Stomach (tissue), 9 donors: ENCODE data around the gene R3HCC1L. TPM values are rescaled to one million over a fixed set of nuclear protein-coding genes. Genes with fewer than 3 reads are reported as not detected.

Experiments
- DNase-seq, 2 donors: peaks; one replicate each; pipeline versions ENCODE4 v3.0.0 to v3.0.0-alpha.2; 2013 to 2019
- H3K27ac ChIP-seq, 5 donors: fragments of 200-600 bp in 4 of 5; sonication (generic) in 4 of 5; one replicate each; pipeline ENCODE4 v1.5.1; 2013 to 2019; ENCODE audit warnings: mild to moderate bottlenecking in 1 of 5, moderate library complexity in 1 of 5
- H3K27me3 ChIP-seq, 3 donors: fragments of 200-600 bp; sonication (generic); one replicate each; pipeline ENCODE4 v1.5.1; 2017 to 2019; ENCODE audit warnings: mixed run types in 1 of 3
- H3K36me3 ChIP-seq, 4 donors: fragments of 200-600 bp; sonication (generic); 1 replicate in 3 of 4; 2 replicates in 1 of 4; pipeline ENCODE4 v1.5.1; 2016 to 2019
- H3K4me1 ChIP-seq, 4 donors: fragments of 200-600 bp; sonication (generic); one replicate each; pipeline ENCODE4 v1.5.1; 2016 to 2019
- H3K4me3 ChIP-seq, 4 donors: fragments of 200-600 bp; sonication (generic) in 3 of 4; one replicate each; pipeline ENCODE4 v1.5.1; 2016 to 2019; ENCODE audit warnings: mild to moderate bottlenecking in 1 of 4
- H3K9me3 ChIP-seq, 4 donors: fragments of 200-600 bp; sonication (generic); one replicate each; pipeline ENCODE4 v1.5.1; 2016 to 2019
- CTCF ChIP-seq, 7 experiments: fragments of 450-650 bp in 4 of 7; fragments of 200-600 bp in 3 of 7; sonication (generic) in 3 of 7; IDR thresholded peaks; one replicate each; pipeline ENCODE4 v1.5.1; 2016 to 2019; ENCODE audit warnings: antibody characterized with exemption in 7 of 7, control low read depth in 2 of 7, mild to moderate bottlenecking in 1 of 7
- EP300 ChIP-seq: sonication (generic); formaldehyde crosslinking; IDR thresholded peaks from one replicate; pipeline ENCODE4 v1.6.1; 2017; ENCODE audit warnings: antibody characterized with exemption
- POLR2A ChIP-seq, 4 donors: fragments of 450-650 bp; IDR thresholded peaks; one replicate each; pipeline ENCODE4 v1.6.1; 2016; ENCODE audit warnings: antibody characterized with exemption in 4 of 4, control low read depth in 2 of 4, mild to moderate bottlenecking in 1 of 4, moderate library complexity in 1 of 4
- POLR2AphosphoS5 ChIP-seq, 3 donors: sonication (generic); formaldehyde crosslinking; IDR thresholded peaks; one replicate each; pipeline ENCODE4 v1.6.1; 2016; ENCODE audit warnings: antibody characterized with exemption in 3 of 3
- WGBS, 5 donors: extraction: QIAGEN DNeasy Blood & Tissue Kit in 3 of 5; methylation state at CpG; one replicate each; pipeline versions ENCODE4 v1.1.5 to v1.1.7; 2013 to 2018; 5-methylcytosine and 5-hydroxymethylcytosine counted together
- intact Hi-C: fragments of 100-400 bp; cut with DNase I; formaldehyde crosslinking; loops from one replicate; pipeline ENCODE4 v1.15.1; 2023; ENCODE audit warnings: low total_unique reads
- polyA plus RNA-seq, 3 donors: library from polyadenylated mRNA; stranded (reverse); fragments of 200-250 nt; gene quantifications; one replicate each; pipeline ENCODE4 v1.2.3, GENCODE V29; 2013
- total RNA-seq, 5 donors: library from RNA; depleted of rRNA; stranded (reverse); fragments of >200 nt; gene quantifications; one replicate each; pipeline versions ENCODE4 v1.1.0 to v1.2.3, GENCODE V29; 2014 to 2016
- donor health status: healthy with polysubstance abuse.
- donor health status: Bipolar disorder and iron deficiency.
- donor health status: healthy.

R3HCC1L gene
- total and polyA plus RNA-seq, 8 donors, result 7.3 to 97.6 (median 15.3) TPM

- intact Hi-C loops, result no loop called here
- Histone ChIP-seq H3K4me1 (peaks cover 20 to 32% (median 28%) of the 10 kb centered on the region in 4 donors), H3K9me3 (no peaks in the 10 kb centered on the region), H3K27me3 (peaks cover 0 to 29% (median 11%) of the 10 kb centered on the region in 3 donors), H3K4me3 (no peak overlapping the region), H3K27ac (no peak overlapping the region), H3K36me3 (no peaks in the 10 kb centered on the region)
- 59 to 83% (median 76%) methylated on average over 7 to 8 of the region's 8 CpGs for WGBS, 5 donors
- no peak for TF ChIP-seq POLR2A (IDR thresholded peaks at IDR 0.05)
- TF ChIP-seq POLR2AphosphoS5 (IDR thresholded peaks at IDR 0.05), result no peak
- no peak for TF ChIP-seq EP300
- no peak for TF ChIP-seq CTCF (IDR thresholded peaks at IDR 0.05)
- DNase-seq, result no peak
Measured at GRCh38 chr10:98272245-98272644, 137.8 kb downstream of the R3HCC1L start.

- DNase-seq, result no peak
- intact Hi-C loops, result no loop called here
- Histone ChIP-seq H3K27me3 (peaks cover 0 to 25% (median 7%) of the 10 kb centered on the region in 3 donors), H3K9me3 (no peaks in the 10 kb centered on the region), H3K27ac (no peak overlapping the region), H3K4me1 (peaks cover 16 to 28% (median 24%) of the 10 kb centered on the region in 4 donors), H3K36me3 (no peaks in the 10 kb centered on the region), H3K4me3 (no peak overlapping the region)
- TF ChIP-seq EP300 (no peak), POLR2A (IDR thresholded peaks at IDR 0.05) (no peak), POLR2AphosphoS5 (IDR thresholded peaks at IDR 0.05) (no peak), CTCF (IDR thresholded peaks at IDR 0.05) (no peak)
- WGBS, 5 donors, result 59 to 72% (median 67%) methylated on average over 10 of the region's 10 CpGs
Measured at GRCh38 chr10:98272656-98273055, 138.2 kb downstream of the R3HCC1L start.

- peaks cover 13 to 25% (median 21%) of the 10 kb centered on the region in 4 donors for H3K4me1 ChIP-seq
- no peak overlapping the region for H3K4me3 ChIP-seq
- TF ChIP-seq CTCF (IDR thresholded peaks at IDR 0.05) (no peak), EP300 (no peak), POLR2A (IDR thresholded peaks at IDR 0.05) (no peak), POLR2AphosphoS5 (IDR thresholded peaks at IDR 0.05) (no peak)
- WGBS, 5 donors, result 74 to 85% (median 77%) methylated on average over 9 of the region's 9 CpGs
- no peak for DNase-seq
- H3K27ac ChIP-seq, result no peak overlapping the region
- no peaks in the 10 kb centered on the region for H3K36me3 ChIP-seq
- intact Hi-C loops, result no loop called here
- peaks cover 0 to 21% (median 4%) of the 10 kb centered on the region in 3 donors for H3K27me3 ChIP-seq
- no peaks in the 10 kb centered on the region for H3K9me3 ChIP-seq
Measured at GRCh38 chr10:98273057-98273850, 138.8 kb downstream of the R3HCC1L start.

GRCh38 chr10:98274562-98274961, 140.1 kb downstream of the R3HCC1L start:
- H3K9me3 ChIP-seq, result no peaks in the 10 kb centered on the region
- H3K4me3 ChIP-seq, result no peak overlapping the region
- peaks cover 0 to 8% (median 0%) of the 10 kb centered on the region in 3 donors for H3K27me3 ChIP-seq

More at GRCh38 chr10:98274562-98274961, 140.1 kb downstream of the R3HCC1L start:
- H3K4me1 ChIP-seq, result peaks cover under 1 to 12% (median 8%) of the 10 kb centered on the region in 4 donors
- no peak overlapping the region for H3K27ac ChIP-seq
- WGBS, 5 donors, result 59 to 93% (median 85%) methylated on average over 3 of the region's 3 CpGs
- DNase-seq, result no peak
- TF ChIP-seq CTCF (IDR thresholded peaks at IDR 0.05) (no peak), POLR2AphosphoS5 (IDR thresholded peaks at IDR 0.05) (no peak), POLR2A (IDR thresholded peaks at IDR 0.05) (no peak), EP300 (no peak)
- intact Hi-C loops, result no loop called here
- H3K36me3 ChIP-seq, result no peaks in the 10 kb centered on the region
